Eye (tissue), 1 donor: ENCODE results near the gene VTCN1.

Source experiments
- DNase-seq: peaks from one replicate; pipeline ENCODE4 v3.0.0-alpha.2; 2015

The VTCN1 gene

DNA sequence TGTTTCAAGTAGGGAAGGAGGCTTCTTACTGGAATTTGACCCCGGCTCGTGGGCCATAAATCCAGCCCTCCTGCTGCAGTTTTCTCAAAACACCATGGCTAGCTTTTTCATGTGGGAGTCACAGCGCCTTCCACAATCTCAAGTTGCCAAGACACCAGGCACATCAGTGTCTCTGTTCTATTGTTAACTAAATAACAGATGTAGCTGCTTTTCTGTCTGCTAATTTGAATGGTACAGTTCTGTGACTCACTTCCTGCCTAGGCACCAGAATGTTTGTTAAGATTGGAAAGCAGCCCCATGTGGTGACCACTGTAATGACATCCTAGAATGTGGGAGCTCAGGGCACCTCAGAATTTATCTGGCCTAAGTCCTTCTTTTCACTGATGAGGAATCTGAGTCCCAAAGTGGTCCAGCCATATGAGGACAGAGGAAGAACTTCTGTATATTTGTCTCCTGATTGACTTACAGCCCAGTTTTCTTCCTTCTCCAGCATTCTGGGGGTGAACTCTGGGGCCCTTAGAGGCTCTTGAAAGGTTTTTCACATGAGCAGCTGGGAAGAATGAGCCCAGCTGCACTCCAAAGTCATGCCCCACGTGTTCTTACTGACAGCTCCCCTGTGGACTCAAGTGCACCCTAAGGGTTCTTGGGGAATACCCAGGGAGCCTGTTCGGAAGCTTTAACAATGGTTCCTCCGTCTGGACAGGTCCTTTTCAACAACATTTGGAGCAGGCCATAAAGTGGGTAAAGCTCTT lies 116.7 kb downstream of the VTCN1 start:
- no peak for DNase-seq
